ENCODE data around the gene PRKAA2. TPM values are rescaled to one million over a fixed set of nuclear protein-coding genes. Genes with fewer than 3 reads are reported as not detected.

Gene PRKAA2
- polyA plus RNA-seq, 3 donors, result not detected

DNA sequence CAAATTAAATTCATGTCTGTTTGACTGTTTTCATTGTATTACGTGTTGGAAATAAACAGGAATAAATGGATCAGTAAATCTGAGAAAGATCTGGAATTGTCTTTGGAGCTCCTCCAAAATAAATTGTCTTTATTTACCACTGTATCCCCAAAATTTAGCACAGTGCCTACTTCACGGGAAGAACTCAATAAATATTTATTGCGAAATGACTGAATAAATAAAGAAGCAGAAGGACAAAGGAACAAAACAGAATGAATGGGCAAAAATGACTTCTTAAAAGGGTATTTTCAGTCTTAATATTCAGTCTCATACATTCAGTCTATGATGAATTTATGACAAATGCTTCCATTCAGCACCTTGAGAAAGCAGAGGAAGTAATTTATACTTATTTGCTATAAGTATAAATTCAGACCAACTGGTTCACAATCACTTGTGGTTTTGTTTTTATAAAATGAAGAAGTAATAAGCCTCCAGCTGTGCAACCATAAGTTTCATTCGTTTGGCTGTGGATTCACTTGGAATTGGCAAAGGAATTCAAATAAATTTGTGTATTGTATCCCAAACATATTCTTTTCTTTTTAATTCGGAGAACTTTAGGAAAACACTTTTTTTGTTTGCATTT is 19.2 kb upstream of the PRKAA2 start:
- no peaks in the 10 kb centered on the region for H3K4me1 ChIP-seq (ENCODE audit: control insufficient read depth in 1 of 2, insufficient read depth in 2 of 2, low read length in 2 of 2)
- H4K20me1 ChIP-seq (ENCODE audit: insufficient read depth, low read length), result no peaks in the 10 kb centered on the region
- Mint-ChIP-seq H3K9me3 (peaks cover 0 to 4% (median 3%) of the 10 kb centered on the region in 7 donors), H3K36me3 (no peaks in the 10 kb centered on the region), H3K27me3 (ENCODE audit: low read depth in 3 of 3) (peaks cover 8 to 12% (median 11%) of the 10 kb centered on the region in 3 donors), H3K27ac (no peak overlapping the region), H3K4me3 (no peak overlapping the region), H3K4me1 (peaks cover 4% of the 10 kb centered on the region)
- no peak overlapping the region for H3K9ac ChIP-seq (ENCODE audit: insufficient read depth, low read length, poor library complexity, severe bottlenecking)
- no peak overlapping the region for H3K27ac ChIP-seq (ENCODE audit: low read depth in 1 of 2, low read length in 2 of 2)
- no peaks in the 10 kb centered on the region for H3K36me3 ChIP-seq (replicated peaks in 1 of 2; ENCODE audit: control insufficient read depth in 1 of 2, insufficient read depth in 2 of 2, low read length in 2 of 2)
- H3K9me3 ChIP-seq (replicated peaks in 1 of 2; ENCODE audit: control insufficient read depth in 1 of 2, insufficient read depth in 1 of 2, low read length in 2 of 2), result peaks cover 0 to 4% of the 10 kb centered on the region in 2 donors
- H3K4me3 ChIP-seq (replicated peaks in 1 of 3; ENCODE audit: low read depth in 2 of 3, low read length in 3 of 3), result no peak overlapping the region
- no peaks in the 10 kb centered on the region for H3K27me3 ChIP-seq (ENCODE audit: control insufficient read depth in 2 of 2, insufficient read depth in 2 of 2, low read length in 2 of 2)
- TF ChIP-seq, protein P1, sequence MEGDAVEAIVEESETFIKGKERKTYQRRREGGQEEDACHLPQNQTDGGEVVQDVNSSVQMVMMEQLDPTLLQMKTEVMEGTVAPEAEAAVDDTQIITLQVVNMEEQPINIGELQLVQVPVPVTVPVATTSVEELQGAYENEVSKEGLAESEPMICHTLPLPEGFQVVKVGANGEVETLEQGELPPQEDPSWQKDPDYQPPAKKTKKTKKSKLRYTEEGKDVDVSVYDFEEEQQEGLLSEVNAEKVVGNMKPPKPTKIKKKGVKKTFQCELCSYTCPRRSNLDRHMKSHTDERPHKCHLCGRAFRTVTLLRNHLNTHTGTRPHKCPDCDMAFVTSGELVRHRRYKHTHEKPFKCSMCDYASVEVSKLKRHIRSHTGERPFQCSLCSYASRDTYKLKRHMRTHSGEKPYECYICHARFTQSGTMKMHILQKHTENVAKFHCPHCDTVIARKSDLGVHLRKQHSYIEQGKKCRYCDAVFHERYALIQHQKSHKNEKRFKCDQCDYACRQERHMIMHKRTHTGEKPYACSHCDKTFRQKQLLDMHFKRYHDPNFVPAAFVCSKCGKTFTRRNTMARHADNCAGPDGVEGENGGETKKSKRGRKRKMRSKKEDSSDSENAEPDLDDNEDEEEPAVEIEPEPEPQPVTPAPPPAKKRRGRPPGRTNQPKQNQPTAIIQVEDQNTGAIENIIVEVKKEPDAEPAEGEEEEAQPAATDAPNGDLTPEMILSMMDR (IDR thresholded peaks at IDR 0.05), result no peak
- H2AFZ ChIP-seq (ENCODE audit: insufficient read depth, low read depth, low read length, poor library complexity, severe bottlenecking), result no peak overlapping the region
- H3K4me2 ChIP-seq (replicated peaks; ENCODE audit: extremely low read depth, low read length, poor library complexity, severe bottlenecking), result no peak overlapping the region
- H3K79me2 ChIP-seq (ENCODE audit: insufficient read depth, low read length), result no peaks in the 10 kb centered on the region
- intact Hi-C loops (cut with micrococcal nuclease), result no loop called here
- WGBS (ENCODE audit: insufficient coverage), result no CpG with 5 or more reads among the region's 5 CpGs
- DNase-seq, result no peak

- Histone ChIP-seq H3K9me3 (replicated peaks in 1 of 2; ENCODE audit: control insufficient read depth in 1 of 2, insufficient read depth in 1 of 2, low read length in 2 of 2) (peaks cover 0 to 4% of the 10 kb centered on the region in 2 donors), H3K4me3 (replicated peaks in 1 of 3; ENCODE audit: low read depth in 2 of 3, low read length in 3 of 3) (no peak overlapping the region), H3K4me1 (ENCODE audit: control insufficient read depth in 1 of 2, insufficient read depth in 2 of 2, low read length in 2 of 2) (no peaks in the 10 kb centered on the region), H3K79me2 (ENCODE audit: insufficient read depth, low read length) (no peaks in the 10 kb centered on the region), H3K36me3 (replicated peaks in 1 of 2; ENCODE audit: control insufficient read depth in 1 of 2, insufficient read depth in 2 of 2, low read length in 2 of 2) (no peaks in the 10 kb centered on the region), H3K9ac (ENCODE audit: insufficient read depth, low read length, poor library complexity, severe bottlenecking) (no peak overlapping the region), H2AFZ (ENCODE audit: insufficient read depth, low read depth, low read length, poor library complexity, severe bottlenecking) (no peak overlapping the region), H3K27me3 (ENCODE audit: control insufficient read depth in 2 of 2, insufficient read depth in 2 of 2, low read length in 2 of 2) (no peaks in the 10 kb centered on the region), H4K20me1 (ENCODE audit: insufficient read depth, low read length) (no peaks in the 10 kb centered on the region), H3K27ac (ENCODE audit: low read depth in 1 of 2, low read length in 2 of 2) (no peak overlapping the region), H3K4me2 (replicated peaks; ENCODE audit: extremely low read depth, low read length, poor library complexity, severe bottlenecking) (no peak overlapping the region)
- Mint-ChIP-seq H3K4me1 (peaks cover 4% of the 10 kb centered on the region), H3K9me3 (peaks cover 0 to 4% (median 3%) of the 10 kb centered on the region in 7 donors), H3K27ac (no peak overlapping the region), H3K27me3 (ENCODE audit: low read depth in 3 of 3) (peaks cover 7 to 12% (median 8%) of the 10 kb centered on the region in 3 donors), H3K4me3 (no peak overlapping the region), H3K36me3 (no peaks in the 10 kb centered on the region)
- TF ChIP-seq, protein P1 (IDR thresholded peaks at IDR 0.05), result no peak
- no peak for DNase-seq
- intact Hi-C loops (cut with micrococcal nuclease), result no loop called here
These were observed 18.6 kb upstream of the PRKAA2 start for GRCh38 chr1:56626546-56626945.
